ENCODE measurements around the gene APOBEC2. TPM values are rescaled to one million over a fixed set of nuclear protein-coding genes. Genes with fewer than 3 reads are reported as not detected.
A peak's percentile ranks its signal among the peaks of the same experiment; 100 is the strongest.

APOBEC2 gene
- total and polyA plus RNA-seq, 4 experiments from 2014 or later = 0.44 to 0.91 TPM; not detected in 2

DNA sequence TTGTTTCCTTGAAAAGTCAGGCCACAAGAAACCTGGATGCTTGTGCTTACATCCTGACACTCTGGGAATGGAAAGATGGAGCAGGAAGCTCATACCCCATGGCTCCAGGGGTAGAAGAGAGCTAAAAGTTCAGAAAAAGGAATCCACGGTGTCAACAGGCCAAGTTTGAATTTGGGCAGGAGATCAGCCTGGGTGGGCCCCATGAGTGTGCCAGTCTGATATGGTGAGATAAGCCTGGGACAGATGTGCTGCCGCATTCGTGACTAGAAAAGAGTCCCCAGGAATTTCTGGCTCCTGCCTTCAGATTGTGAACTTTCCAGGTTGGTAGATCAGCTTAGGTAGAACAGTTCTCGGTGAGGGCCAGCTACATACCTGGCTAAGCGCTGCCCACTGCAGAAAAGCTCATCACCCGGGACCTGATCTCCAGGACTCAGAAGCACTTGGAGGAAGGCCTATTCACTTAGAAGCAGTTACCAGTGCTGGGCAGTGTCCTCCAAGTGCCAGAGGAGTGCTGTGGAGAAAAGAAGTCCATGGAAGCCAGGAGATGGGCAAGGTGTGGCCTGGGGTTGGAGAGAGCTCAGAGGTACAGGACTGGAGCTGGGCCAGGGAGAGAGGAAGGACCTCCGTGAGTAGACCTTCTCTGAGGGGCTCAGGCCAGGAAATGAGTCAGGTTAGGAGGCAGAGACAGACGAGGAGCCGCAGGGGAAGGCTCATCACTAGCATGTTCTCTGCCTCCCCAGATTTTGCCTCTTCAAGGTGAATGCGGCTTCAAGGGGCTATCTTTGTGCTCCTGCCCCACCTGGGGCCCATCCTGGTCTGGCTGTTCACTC lies 10.6 kb upstream of the APOBEC2 start, which contains the start of gene TSPO2:
Gene TSPO2, plus strand, starts transcription at position 242 of the 830 bp plus-strand sequence. Its CDS starts 519 bp downstream, at position 761.
- DNase-seq = no peak
- Histone ChIP-seq H3K27ac (ENCODE audit: low read depth, low read length) (no peak within 1 kb of the TSS), H3K36me3 (ENCODE audit: insufficient read depth, low read length) (no peaks in the 10 kb centered on the region), H3K4me3 (ENCODE audit: low read length in 2 of 2) (no peak within 1 kb of the TSS), H3K4me1 (ENCODE audit: insufficient read depth, low read length) (no peaks in the 10 kb centered on the region), H3K9me3 (ENCODE audit: control insufficient read depth in 1 of 2, low read length in 2 of 2) (no peaks in the 10 kb centered on the region), H3K27me3 (ENCODE audit: insufficient read depth, low read length) (no peaks in the 10 kb centered on the region)
- CTCF ChIA-PET (ENCODE audit: partially characterized antibody) = interaction anchor here (1.0 to 4.7 kb wide), 2 partner anchors 16 to 45 kb away, joined by 3 to 46 read pairs; no protein-coding TSS in a partner anchor
- Mint-ChIP-seq H3K27me3 (no peaks in the 10 kb centered on the region), H3K9me3 (no peaks in the 10 kb centered on the region), H3K4me3 (no peak within 1 kb of the TSS), H3K4me1 (peaks cover 0 to 7% (median under 1%) of the 10 kb centered on the region in 4 donors), H3K27ac (peak within 1 kb of the TSS in 3 of 7 donors; percentile 1 to 72 (median 46)), H3K36me3 (peaks cover 0 to 5% of the 10 kb centered on the region in 2 donors)
- intact Hi-C loops (cut with micrococcal nuclease) = no loop called here
- POLR2A ChIA-PET (ENCODE audit: partially characterized antibody) = interaction anchor here (1.4 kb wide), 1 partner anchor 14 kb away, joined by 3 read pairs; no protein-coding TSS in a partner anchor

DNA sequence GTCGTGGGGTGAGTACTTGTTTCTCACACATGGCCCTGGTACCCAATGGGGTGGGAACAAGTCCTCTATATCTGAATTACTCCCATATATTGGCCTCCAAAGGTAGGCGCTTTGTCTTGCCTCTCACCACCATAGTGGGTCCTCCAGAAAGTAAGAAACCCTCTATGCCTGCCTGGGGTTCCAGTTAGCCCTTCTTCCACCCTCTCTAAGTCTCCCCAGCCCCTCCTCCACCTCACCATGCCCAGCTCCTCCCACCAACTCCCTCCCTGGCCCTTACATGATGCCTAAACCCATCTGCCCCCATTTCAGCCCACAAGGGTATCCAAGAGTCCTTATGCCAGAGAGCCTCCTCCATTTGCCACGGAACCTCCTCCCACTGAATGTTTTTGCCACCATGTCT lies 9.9 kb upstream of the APOBEC2 start:
- Mint-ChIP-seq H3K27ac (peak overlapping the region in 1 of 7 donors; percentile 46), H3K36me3 (peaks cover 0 to 6% of the 10 kb centered on the region in 2 donors), H3K4me3 (no peak overlapping the region), H3K27me3 (no peaks in the 10 kb centered on the region), H3K4me1 (peaks cover 0 to 7% (median under 1%) of the 10 kb centered on the region in 4 donors), H3K9me3 (no peaks in the 10 kb centered on the region)
- H3K4me1 ChIP-seq (ENCODE audit: insufficient read depth, low read length) = no peaks in the 10 kb centered on the region
- H3K9me3 ChIP-seq (ENCODE audit: control insufficient read depth in 1 of 2, low read length in 2 of 2) = no peaks in the 10 kb centered on the region
- DNase-seq = no peak
- no peak overlapping the region for H3K27ac ChIP-seq (ENCODE audit: low read depth, low read length)
- ChIA-PET POLR2A (ENCODE audit: partially characterized antibody) (interaction anchor here (1.4 kb wide), 1 partner anchor 15 kb away, joined by 3 read pairs; no protein-coding TSS in a partner anchor), CTCF (ENCODE audit: partially characterized antibody) (interaction anchor here (1.0 to 4.7 kb wide), 3 partner anchors 15 to 45 kb away, joined by 3 to 46 read pairs (median 7); no protein-coding TSS in a partner anchor)
- no peak overlapping the region for H3K4me3 ChIP-seq (ENCODE audit: low read length in 2 of 2)
- no peaks in the 10 kb centered on the region for H3K36me3 ChIP-seq (ENCODE audit: insufficient read depth, low read length)
- intact Hi-C loops (cut with micrococcal nuclease) = no loop called here
- no peaks in the 10 kb centered on the region for H3K27me3 ChIP-seq (ENCODE audit: insufficient read depth, low read length)

DNA sequence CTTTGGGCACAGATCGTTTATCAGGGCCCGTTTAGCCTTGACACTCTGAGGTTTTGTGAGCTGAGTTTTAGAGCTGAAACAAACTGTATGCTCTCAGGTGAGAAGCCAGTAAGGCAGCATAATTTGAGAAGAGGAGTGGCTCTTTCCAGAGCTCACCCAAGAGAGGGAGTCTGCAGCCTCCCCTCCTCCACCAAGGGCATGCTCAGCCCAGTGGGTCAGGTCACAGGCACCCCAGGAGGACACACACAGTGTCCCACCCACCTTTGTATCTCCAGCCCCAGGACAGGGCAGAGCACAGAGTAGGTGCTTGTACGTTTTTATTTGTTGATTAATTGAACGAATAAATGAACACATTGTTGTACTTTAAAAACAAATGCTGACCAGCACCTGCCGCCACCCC lies 7.3 kb upstream of the APOBEC2 start:
- Histone ChIP-seq H3K4me1 (ENCODE audit: insufficient read depth, low read length) (no peaks in the 10 kb centered on the region), H3K4me3 (ENCODE audit: low read length in 2 of 2) (no peak overlapping the region), H3K27ac (ENCODE audit: low read depth, low read length) (no peak overlapping the region), H3K27me3 (ENCODE audit: insufficient read depth, low read length) (no peaks in the 10 kb centered on the region), H3K36me3 (ENCODE audit: insufficient read depth, low read length) (no peaks in the 10 kb centered on the region), H3K9me3 (ENCODE audit: control insufficient read depth in 1 of 2, low read length in 2 of 2) (no peaks in the 10 kb centered on the region)
- no peaks in the 10 kb centered on the region for H3K4me1 Mint-ChIP-seq
- POLR2A ChIA-PET (ENCODE audit: partially characterized antibody) = no interaction called here
- DNase-seq = no peak
- H3K9me3 Mint-ChIP-seq = no peaks in the 10 kb centered on the region
- H3K27me3 Mint-ChIP-seq = no peaks in the 10 kb centered on the region
- intact Hi-C loops (cut with micrococcal nuclease) = no loop called here
- H3K27ac Mint-ChIP-seq = no peak overlapping the region
- CTCF ChIA-PET (ENCODE audit: partially characterized antibody) = interaction anchor here (1.2 to 2.9 kb wide), 3 partner anchors 9 to 23 kb away, joined by 3 to 11 read pairs (median 7); no protein-coding TSS in a partner anchor
- H3K4me3 Mint-ChIP-seq = no peak overlapping the region
- H3K36me3 Mint-ChIP-seq = peaks cover 5 to 10% of the 10 kb centered on the region in 2 donors

DNA sequence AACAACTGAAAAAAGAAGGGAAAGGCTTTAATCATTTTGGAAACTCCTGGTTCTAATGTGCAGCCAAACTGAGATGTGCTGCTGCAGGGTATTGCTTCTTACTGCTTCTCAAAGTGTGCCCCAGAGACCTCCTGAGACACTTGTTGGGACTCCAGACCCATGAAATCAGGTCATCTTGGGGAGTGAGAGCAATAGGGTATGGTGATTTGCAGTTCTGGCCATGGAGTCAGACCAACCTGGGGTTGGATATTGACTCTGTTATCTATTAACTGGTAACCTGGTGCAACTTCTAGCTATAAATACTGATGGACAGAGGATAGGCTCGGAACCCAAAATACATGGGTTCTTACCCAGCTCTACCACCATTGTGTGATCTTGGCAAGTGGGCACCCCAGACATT lies 6.9 kb upstream of the APOBEC2 start:
- H3K36me3 ChIP-seq (ENCODE audit: insufficient read depth, low read length) = no peaks in the 10 kb centered on the region
- no peak overlapping the region for H3K4me3 ChIP-seq (ENCODE audit: low read length in 2 of 2)
- ChIA-PET POLR2A (ENCODE audit: partially characterized antibody) (no interaction called here), CTCF (ENCODE audit: partially characterized antibody) (interaction anchor here (1.2 to 2.9 kb wide), 3 partner anchors 9 to 23 kb away, joined by 4 to 11 read pairs (median 7); no protein-coding TSS in a partner anchor)
- H3K27me3 ChIP-seq (ENCODE audit: insufficient read depth, low read length) = no peaks in the 10 kb centered on the region
- Mint-ChIP-seq H3K4me1 (no peaks in the 10 kb centered on the region), H3K27ac (no peak overlapping the region), H3K9me3 (no peaks in the 10 kb centered on the region), H3K4me3 (no peak overlapping the region), H3K36me3 (peaks cover 5 to 10% of the 10 kb centered on the region in 2 donors), H3K27me3 (no peaks in the 10 kb centered on the region)
- H3K27ac ChIP-seq (ENCODE audit: low read depth, low read length) = no peak overlapping the region
- intact Hi-C loops (cut with micrococcal nuclease) = no loop called here
- DNase-seq = no peak
- no peaks in the 10 kb centered on the region for H3K4me1 ChIP-seq (ENCODE audit: insufficient read depth, low read length)
- H3K9me3 ChIP-seq (ENCODE audit: control insufficient read depth in 1 of 2, low read length in 2 of 2) = no peaks in the 10 kb centered on the region

DNA sequence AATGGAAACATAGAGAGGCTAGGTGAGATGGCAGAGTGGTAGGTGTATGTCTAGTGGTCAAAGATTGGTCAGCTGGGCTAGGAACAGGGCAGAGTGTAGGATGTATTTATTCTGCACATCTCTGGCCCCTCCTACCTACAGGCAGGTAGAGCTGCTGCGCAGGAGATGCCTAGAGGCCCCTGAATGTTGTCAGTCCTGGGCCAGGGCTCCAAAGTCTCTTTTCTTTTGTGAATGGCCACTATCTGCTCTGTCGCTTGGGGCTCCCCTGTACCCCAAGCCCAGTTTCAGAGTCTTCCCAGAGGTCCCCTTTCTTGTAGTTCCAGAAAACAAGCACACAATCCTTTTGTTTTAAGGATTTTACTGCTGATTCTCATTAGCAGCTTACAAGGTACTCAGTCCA lies 5.7 kb upstream of the APOBEC2 start:
- Mint-ChIP-seq H3K27me3 (no peaks in the 10 kb centered on the region), H3K27ac (peak overlapping the region in 1 of 7 donors; percentile 42), H3K36me3 (peaks cover 11 to 14% of the 10 kb centered on the region in 2 donors), H3K4me3 (no peak overlapping the region), H3K4me1 (peaks cover 6 to 10% (median 7%) of the 10 kb centered on the region in 4 donors), H3K9me3 (no peaks in the 10 kb centered on the region)
- Histone ChIP-seq H3K36me3 (ENCODE audit: insufficient read depth, low read length) (no peaks in the 10 kb centered on the region), H3K27me3 (ENCODE audit: insufficient read depth, low read length) (no peaks in the 10 kb centered on the region), H3K9me3 (ENCODE audit: control insufficient read depth in 1 of 2, low read length in 2 of 2) (no peaks in the 10 kb centered on the region), H3K4me1 (ENCODE audit: insufficient read depth, low read length) (peaks cover 10% of the 10 kb centered on the region), H3K4me3 (ENCODE audit: low read length in 2 of 2) (no peak overlapping the region), H3K27ac (ENCODE audit: low read depth, low read length) (no peak overlapping the region)
- intact Hi-C loops (cut with micrococcal nuclease) = no loop called here
- ChIA-PET CTCF (ENCODE audit: partially characterized antibody) (interaction anchor here (1.2 to 3.5 kb wide), 4 partner anchors 7 to 22 kb away, joined by 4 to 17 read pairs (median 9); partner anchors contain the start of gene UNC5CL), POLR2A (ENCODE audit: partially characterized antibody) (interaction anchor here (0.6 kb wide), 1 partner anchor 39 kb away, joined by 3 read pairs; no protein-coding TSS in a partner anchor)
- no peak for DNase-seq

DNA sequence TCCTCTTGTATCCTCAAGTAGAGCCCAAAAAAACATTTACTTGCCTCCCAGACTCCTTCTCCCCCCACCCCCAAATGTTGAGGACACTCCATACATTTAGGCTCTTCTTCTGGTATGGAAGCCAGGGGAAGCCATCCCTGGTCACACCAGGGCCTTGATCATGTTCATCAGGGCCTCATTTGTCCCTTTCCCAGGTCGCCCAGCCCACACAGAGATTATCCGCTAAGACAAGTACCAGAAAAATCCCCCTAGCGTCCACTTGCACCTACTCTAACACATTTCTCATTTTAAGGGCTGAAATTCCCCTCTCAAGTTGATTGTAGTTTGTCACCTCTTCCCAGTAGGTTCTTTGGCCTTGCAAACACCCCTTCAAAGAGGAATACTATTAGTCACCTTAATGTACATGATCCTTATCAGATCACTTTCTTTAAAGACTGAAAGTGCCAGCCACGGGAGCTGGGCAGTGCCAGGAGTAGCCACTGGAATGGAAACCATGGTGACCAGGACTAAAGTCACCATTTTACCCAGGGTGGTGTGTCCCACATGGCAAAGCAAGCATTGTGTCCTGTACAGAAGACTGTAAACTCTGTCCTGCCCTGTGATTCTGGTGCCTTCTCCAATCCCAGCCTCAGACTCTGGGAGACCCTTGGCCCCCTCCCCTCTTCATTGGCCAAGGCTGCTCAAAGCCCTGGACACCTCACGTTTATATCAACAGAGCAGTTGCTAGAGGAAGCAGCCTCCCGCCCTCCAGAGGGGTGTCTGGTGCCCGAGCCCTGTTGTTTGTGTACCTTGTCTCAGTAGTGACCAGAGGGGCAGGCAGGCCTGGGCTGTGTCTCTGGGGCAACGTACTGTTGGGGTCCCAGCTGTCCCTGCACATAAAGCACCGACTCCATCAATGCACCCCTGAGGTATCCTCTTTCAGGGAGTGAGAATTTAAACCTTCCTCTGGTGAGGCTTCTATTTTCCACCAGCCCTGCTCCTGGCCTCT lies 5.0 kb upstream of the APOBEC2 start:
- no peak overlapping the region for H3K27ac ChIP-seq (ENCODE audit: low read depth, low read length)
- peak overlapping the region in 2 of 7 donors; percentile 70 to 77 for H3K27ac Mint-ChIP-seq
- POLR2A ChIA-PET (ENCODE audit: partially characterized antibody) = interaction anchor here (0.6 kb wide), 1 partner anchor 40 kb away, joined by 3 read pairs; no protein-coding TSS in a partner anchor
- no peaks in the 10 kb centered on the region for H3K27me3 ChIP-seq (ENCODE audit: insufficient read depth, low read length)
- no peak overlapping the region for H3K4me3 Mint-ChIP-seq
- H3K9me3 Mint-ChIP-seq = no peaks in the 10 kb centered on the region
- no peaks in the 10 kb centered on the region for H3K9me3 ChIP-seq (ENCODE audit: control insufficient read depth in 1 of 2, low read length in 2 of 2)
- peaks cover 16% of the 10 kb centered on the region for H3K4me1 ChIP-seq (ENCODE audit: insufficient read depth, low read length)
- intact Hi-C loops (cut with micrococcal nuclease) = no loop called here
- peaks cover 10 to 17% (median 13%) of the 10 kb centered on the region in 4 donors for H3K4me1 Mint-ChIP-seq
- H3K36me3 Mint-ChIP-seq = peaks cover 11 to 12% of the 10 kb centered on the region in 2 donors
- no peak for DNase-seq
- no peak overlapping the region for H3K4me3 ChIP-seq (ENCODE audit: low read length in 2 of 2)
- no peaks in the 10 kb centered on the region for H3K27me3 Mint-ChIP-seq
- no peaks in the 10 kb centered on the region for H3K36me3 ChIP-seq (ENCODE audit: insufficient read depth, low read length)
- CTCF ChIA-PET (ENCODE audit: partially characterized antibody) = interaction anchor here (2.9 to 3.5 kb wide), 2 partner anchors 8 to 11 kb away, joined by 11 to 17 read pairs; partner anchors contain the start of gene UNC5CL
